Measurements from ENCODE around the gene TLE2. TPM values are rescaled to one million over a fixed set of nuclear protein-coding genes. Genes with fewer than 3 reads are reported as not detected.

Gene TLE2
- total and polyA plus RNA-seq, 9 of the 15 experiments (the other 6 are each of a cell fraction or from before 2014, with no cell fraction given): 0.35 to 13.1 (median 6.2) TPM

DNA sequence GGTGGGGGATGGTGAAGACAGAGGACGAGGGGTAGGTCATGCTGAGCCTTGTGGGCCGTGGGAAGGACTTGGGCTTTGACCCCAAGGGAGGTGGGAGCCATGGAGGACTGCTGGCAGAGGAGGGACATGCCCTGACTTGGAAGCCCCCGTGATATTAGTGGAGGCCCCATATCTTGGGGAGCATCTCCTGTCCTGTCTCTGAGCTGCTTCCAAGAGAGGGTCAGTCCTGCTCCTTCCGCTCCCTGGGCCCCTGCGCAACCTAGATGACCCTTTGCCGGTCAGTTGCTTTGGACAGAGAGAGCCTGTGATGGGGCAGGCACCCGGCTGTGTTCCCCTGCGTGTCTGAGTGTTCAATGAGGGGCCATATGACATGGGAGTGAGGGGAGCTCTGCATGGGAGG is 46.5 kb downstream of the TLE2 start:
- H4K20me1 ChIP-seq (replicated peaks; ENCODE audit: control insufficient read depth, insufficient read depth, low read length): no peaks in the 10 kb centered on the region
- no peaks in the 10 kb centered on the region for H3K9me1 ChIP-seq (ENCODE audit: control insufficient read depth, insufficient read depth, low read length)
- ATAC-seq (no peak), FAIRE-seq (no peak), DNase-seq (ENCODE audit: extremely low read depth in 1 of 4, low spot score in 3 of 4) (peak in 2 of 4 experiments; percentile 5 to 6)
- no peaks in the 10 kb centered on the region for H3K9me3 ChIP-seq (replicated peaks; ENCODE audit: control insufficient read depth, insufficient read depth, low read depth, low read length)
- intact Hi-C loops (cut with micrococcal nuclease): no loop called here
- no peak overlapping the region for H3K4me3 ChIP-seq
- no peak overlapping the region for H3K27ac ChIP-seq (ENCODE audit: extremely low read depth, low read depth, low read length)
- H3K36me3 ChIP-seq (ENCODE audit: control insufficient read depth, insufficient read depth, low read length): no peaks in the 10 kb centered on the region
- no TSS peak for BruUV-seq (replicated peaks)
- H3K9ac ChIP-seq (ENCODE audit: insufficient read depth in 1 of 2, low read depth in 2 of 2, low read length in 2 of 2): no peak overlapping the region
- CTCF ChIA-PET (ENCODE audit: low intra/inter-chr PET ratio): no interaction called here
- H3K79me2 ChIP-seq (ENCODE audit: control insufficient read depth, insufficient read depth, low read length): no peaks in the 10 kb centered on the region
- TF ChIP-seq ZNF384 (IDR thresholded peaks at IDR 0.05; ENCODE audit: low read depth, low read length): peak; percentile 16; the same call in 1 of the 2 replicates
- no peak for TF ChIP-seq GTF2A2 (tag; IDR thresholded peaks at IDR 0.05)
- in situ Hi-C loops (cut with MboI): no loop called here
- peaks cover 7 to 40% of the 10 kb centered on the region in 2 experiments; a peak in 4 of 5 replicates for H3K4me1 ChIP-seq (replicated peaks in 1 of 2; ENCODE audit: control insufficient read depth in 2 of 2, insufficient read depth in 2 of 2, low read length in 2 of 2)
- H3K27me3 ChIP-seq (ENCODE audit: control insufficient read depth in 2 of 2, insufficient read depth in 2 of 2, low read length in 2 of 2): peaks cover 0 to 9% of the 10 kb centered on the region in 2 experiments; a peak in 2 of 5 replicates
- no peak overlapping the region for H3K4me2 ChIP-seq (ENCODE audit: insufficient read depth, low read length)
- WGBS (ENCODE audit: insufficient coverage, low coverage, missing lambda C conversion rate): 53% methylated on average over 7 of the region's 8 CpGs
- POLR2A ChIA-PET: interaction anchor here (0.5 to 1.2 kb wide), 7 partner anchors 8 to 60 kb away, joined by 3 to 5 read pairs (median 3); partner anchors contain the start of gene ZNF77
- no peak overlapping the region for H2AFZ ChIP-seq (ENCODE audit: low read depth, low read length)

DNA sequence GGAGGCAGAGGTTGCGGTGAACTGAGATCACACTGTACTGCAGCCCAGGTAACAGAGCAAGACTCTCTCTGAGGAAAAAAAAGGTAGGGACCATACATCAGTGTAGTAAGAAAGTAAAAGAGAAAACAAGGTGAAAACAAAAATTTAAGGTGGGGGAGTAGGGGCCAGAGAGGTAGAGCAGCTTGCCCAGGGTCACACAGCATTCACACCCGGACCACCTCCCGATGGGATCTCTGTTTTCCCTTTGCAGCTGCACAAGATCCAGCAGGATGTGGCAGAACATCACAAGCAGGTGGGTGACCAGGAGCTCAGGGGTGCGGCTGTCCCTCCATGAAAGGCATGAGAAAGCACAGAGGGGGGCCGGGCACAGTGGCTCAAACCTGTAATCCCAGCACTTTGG is 47.2 kb downstream of the TLE2 start:
- Histone ChIP-seq H3K27ac (ENCODE audit: extremely low read depth, low read depth, low read length) (no peak overlapping the region), H3K9me3 (replicated peaks; ENCODE audit: control insufficient read depth, insufficient read depth, low read depth, low read length) (no peaks in the 10 kb centered on the region), H3K27me3 (ENCODE audit: control insufficient read depth in 2 of 2, insufficient read depth in 2 of 2, low read length in 2 of 2) (peaks cover 0 to 2% of the 10 kb centered on the region in 2 experiments; a peak in 1 of 5 replicates), H3K4me2 (ENCODE audit: insufficient read depth, low read length) (no peak overlapping the region), H4K20me1 (replicated peaks; ENCODE audit: control insufficient read depth, insufficient read depth, low read length) (no peaks in the 10 kb centered on the region), H3K4me1 (replicated peaks in 1 of 2; ENCODE audit: control insufficient read depth in 2 of 2, insufficient read depth in 2 of 2, low read length in 2 of 2) (peaks cover 10 to 40% of the 10 kb centered on the region in 2 experiments; a peak in 4 of 5 replicates), H3K36me3 (ENCODE audit: control insufficient read depth, insufficient read depth, low read length) (no peaks in the 10 kb centered on the region), H3K9me1 (ENCODE audit: control insufficient read depth, insufficient read depth, low read length) (no peaks in the 10 kb centered on the region), H2AFZ (ENCODE audit: low read depth, low read length) (no peak overlapping the region), H3K4me3 (no peak overlapping the region), H3K9ac (ENCODE audit: insufficient read depth in 1 of 2, low read depth in 2 of 2, low read length in 2 of 2) (no peak overlapping the region), H3K79me2 (ENCODE audit: control insufficient read depth, insufficient read depth, low read length) (no peaks in the 10 kb centered on the region)
- FAIRE-seq (no peak), ATAC-seq (no peak), DNase-seq (ENCODE audit: extremely low read depth in 1 of 4, low spot score in 3 of 4) (no peak)
- in situ Hi-C loops (cut with MboI): no loop called here
- intact Hi-C loops (cut with micrococcal nuclease): no loop called here
- ChIA-PET CTCF (ENCODE audit: low intra/inter-chr PET ratio) (no interaction called here), POLR2A (interaction anchor here (0.5 to 1.2 kb wide), 6 partner anchors 9 to 213 kb away, joined by 3 to 5 read pairs (median 4); no protein-coding TSS in a partner anchor)
- BruUV-seq (replicated peaks): no TSS peak
- 56% methylated on average over 5 of the region's 5 CpGs for WGBS (ENCODE audit: insufficient coverage, low coverage, missing lambda C conversion rate)
- TF ChIP-seq ZNF12 (CRISPR knock-in tag; IDR thresholded peaks at IDR 0.05) (no peak), RBM25 (IDR thresholded peaks at IDR 0.05; ENCODE audit: low read depth, low read length, severe bottlenecking) (peak; percentile 89), BCOR (IDR thresholded peaks at IDR 0.05) (peak; percentile 94), KDM1A (IDR thresholded peaks at IDR 0.05) (peak; percentile 56 to 74; a peak in 3 of 4 replicates), ZFP36 (IDR thresholded peaks at IDR 0.05; ENCODE audit: low read depth, low read length, partially characterized antibody) (peak; percentile 62), MTA1 (IDR thresholded peaks at IDR 0.05; ENCODE audit: borderline replicate concordance) (no peak), ZNF239 (CRISPR knock-in tag; IDR thresholded peaks at IDR 0.05) (no peak), HDAC2 (IDR thresholded peaks at IDR 0.05) (0 out of 2 replicates have a peak, but pooled peaks have one; percentile 33)
- TF ChIP-seq, protein P1, sequence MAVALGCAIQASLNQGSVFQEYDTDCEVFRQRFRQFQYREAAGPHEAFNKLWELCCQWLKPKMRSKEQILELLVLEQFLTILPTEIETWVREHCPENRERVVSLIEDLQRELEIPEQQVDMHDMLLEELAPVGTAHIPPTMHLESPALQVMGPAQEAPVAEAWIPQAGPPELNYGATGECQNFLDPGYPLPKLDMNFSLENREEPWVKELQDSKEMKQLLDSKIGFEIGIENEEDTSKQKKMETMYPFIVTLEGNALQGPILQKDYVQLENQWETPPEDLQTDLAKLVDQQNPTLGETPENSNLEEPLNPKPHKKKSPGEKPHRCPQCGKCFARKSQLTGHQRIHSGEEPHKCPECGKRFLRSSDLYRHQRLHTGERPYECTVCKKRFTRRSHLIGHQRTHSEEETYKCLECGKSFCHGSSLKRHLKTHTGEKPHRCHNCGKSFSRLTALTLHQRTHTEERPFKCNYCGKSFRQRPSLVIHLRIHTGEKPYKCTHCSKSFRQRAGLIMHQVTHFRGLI (CRISPR knock-in tag; IDR thresholded peaks at IDR 0.05): no peak
